Right atrium auricular region (tissue), 2 donors: ENCODE data around the gene MB. TPM values are rescaled to one million over a fixed set of nuclear protein-coding genes. Genes with fewer than 3 reads are reported as not detected.

Experiments
- DNase-seq: peaks from one replicate; pipeline ENCODE4 v3.0.0-alpha.2; 2019; ENCODE audit warnings: low spot score
- H3K27ac ChIP-seq, 2 donors: fragments of 200-600 bp; sonication (generic); 1 replicate in 1 of 2; 2 replicates in 1 of 2; pipeline ENCODE4 v1.5.1; 2016 to 2019
- H3K27me3 ChIP-seq, 2 donors: fragments of 200-600 bp; sonication (generic); one replicate each; pipeline versions ENCODE4 v1.5.1 to v1.6.0; 2017 to 2019
- H3K36me3 ChIP-seq: fragments of 200-600 bp; sonication (generic); one replicate; pipeline ENCODE4 v1.5.1; 2016
- H3K4me1 ChIP-seq, 2 donors: fragments of 200-600 bp; sonication (generic); one replicate each; pipeline versions ENCODE4 v1.5.1 to v1.6.0; 2017 to 2019
- H3K4me3 ChIP-seq, 2 donors: fragments of 200-600 bp; sonication (generic); 1 replicate in 1 of 2; 2 replicates in 1 of 2; pipeline ENCODE4 v1.5.1; 2017 to 2019; ENCODE audit warnings: mild to moderate bottlenecking in 1 of 2, moderate library complexity in 1 of 2
- H3K9me3 ChIP-seq, 2 donors: fragments of 200-600 bp; sonication (generic); one replicate each; pipeline ENCODE4 v1.5.1; 2019
- total RNA-seq, 2 donors: library from RNA; depleted of rRNA; stranded (reverse); fragments of >200 nt; gene quantifications; one replicate each; pipeline ENCODE4 v1.1.0, GENCODE V29; 2016
- TF ChIP-seq, protein P1 (sequence below), 2 donors: fragments of 200-600 bp; sonication (generic); IDR thresholded peaks; one replicate each; pipeline ENCODE4 v1.5.1; 2019; ENCODE audit warnings: antibody characterized with exemption in 2 of 2

MB gene
- total RNA-seq, 2 donors from 2014 or later: 6,650 to 9,762 TPM

DNA sequence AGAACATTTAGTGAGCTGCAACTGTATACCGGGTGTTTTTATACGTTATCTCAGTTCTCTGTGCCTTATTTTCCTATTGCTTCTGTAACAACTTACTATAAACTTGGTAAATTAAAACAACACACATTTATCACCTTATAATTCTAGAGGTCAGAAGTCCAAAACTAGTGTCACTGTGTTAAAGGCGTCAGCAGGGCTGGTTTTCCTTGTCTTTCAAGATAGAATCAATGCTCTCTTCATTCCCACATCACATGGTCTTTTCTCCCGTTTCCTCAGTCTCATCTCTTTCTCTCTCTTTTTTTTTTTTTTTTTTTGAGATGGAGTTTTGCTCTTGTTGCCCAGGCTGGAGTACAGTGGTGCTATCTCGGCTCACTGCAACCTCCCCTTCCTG lies 36.1 kb downstream of the MB start:
- peaks cover 0 to 9% of the 10 kb centered on the region in 2 donors for H3K4me1 ChIP-seq
- H3K27ac ChIP-seq: no peak overlapping the region
- TF ChIP-seq, protein P1, sequence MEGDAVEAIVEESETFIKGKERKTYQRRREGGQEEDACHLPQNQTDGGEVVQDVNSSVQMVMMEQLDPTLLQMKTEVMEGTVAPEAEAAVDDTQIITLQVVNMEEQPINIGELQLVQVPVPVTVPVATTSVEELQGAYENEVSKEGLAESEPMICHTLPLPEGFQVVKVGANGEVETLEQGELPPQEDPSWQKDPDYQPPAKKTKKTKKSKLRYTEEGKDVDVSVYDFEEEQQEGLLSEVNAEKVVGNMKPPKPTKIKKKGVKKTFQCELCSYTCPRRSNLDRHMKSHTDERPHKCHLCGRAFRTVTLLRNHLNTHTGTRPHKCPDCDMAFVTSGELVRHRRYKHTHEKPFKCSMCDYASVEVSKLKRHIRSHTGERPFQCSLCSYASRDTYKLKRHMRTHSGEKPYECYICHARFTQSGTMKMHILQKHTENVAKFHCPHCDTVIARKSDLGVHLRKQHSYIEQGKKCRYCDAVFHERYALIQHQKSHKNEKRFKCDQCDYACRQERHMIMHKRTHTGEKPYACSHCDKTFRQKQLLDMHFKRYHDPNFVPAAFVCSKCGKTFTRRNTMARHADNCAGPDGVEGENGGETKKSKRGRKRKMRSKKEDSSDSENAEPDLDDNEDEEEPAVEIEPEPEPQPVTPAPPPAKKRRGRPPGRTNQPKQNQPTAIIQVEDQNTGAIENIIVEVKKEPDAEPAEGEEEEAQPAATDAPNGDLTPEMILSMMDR (IDR thresholded peaks at IDR 0.05): no peak
- no peak for DNase-seq
- H3K4me3 ChIP-seq: no peak overlapping the region
- H3K27me3 ChIP-seq: no peaks in the 10 kb centered on the region
- H3K36me3 ChIP-seq: no peaks in the 10 kb centered on the region
- H3K9me3 ChIP-seq: no peaks in the 10 kb centered on the region

GRCh38 chr22:35580351-35581022 lies 36.6 kb downstream of the MB start:
- Histone ChIP-seq H3K4me3 (no peak overlapping the region), H3K27ac (no peak overlapping the region), H3K9me3 (no peaks in the 10 kb centered on the region), H3K27me3 (no peaks in the 10 kb centered on the region), H3K36me3 (no peaks in the 10 kb centered on the region), H3K4me1 (peaks cover 0 to 9% of the 10 kb centered on the region in 2 donors)
- DNase-seq: no peak
- TF ChIP-seq, protein P1 (IDR thresholded peaks at IDR 0.05): no peak

DNA sequence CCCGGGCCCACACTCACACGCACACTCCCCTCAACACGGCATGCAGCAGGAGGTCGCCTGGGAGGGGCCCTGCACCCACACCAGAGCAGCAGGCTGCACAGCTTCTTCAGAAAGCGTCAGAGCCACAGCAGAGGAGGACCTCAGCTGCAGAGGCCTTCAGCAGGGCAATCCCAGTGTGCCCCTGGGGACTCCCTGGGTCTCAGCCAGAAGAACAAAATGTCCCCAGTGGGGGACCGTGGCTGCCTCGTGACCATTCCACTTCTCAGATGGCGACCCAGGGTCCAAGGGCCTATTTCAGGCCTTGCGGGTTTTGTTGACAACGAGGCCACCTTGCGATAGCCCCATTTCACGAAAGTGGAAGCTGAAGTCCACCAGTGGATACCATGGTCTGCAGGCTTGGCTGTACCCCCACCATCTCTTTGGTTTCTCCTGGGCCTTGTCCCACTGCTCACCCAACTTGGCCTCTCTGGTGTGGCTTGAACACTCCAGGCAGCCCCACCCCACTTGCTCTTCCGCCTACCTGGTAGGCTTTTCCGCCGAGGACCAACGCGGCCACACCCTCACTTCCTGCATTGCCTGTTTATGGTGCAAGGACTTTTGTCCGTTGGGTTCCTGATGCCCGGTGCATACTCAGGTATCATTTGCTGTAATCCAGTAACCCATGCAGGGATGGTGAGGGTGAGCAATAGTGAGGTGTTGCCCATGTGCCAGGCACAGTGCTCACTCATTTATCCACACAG lies 38.1 kb downstream of the MB start:
- no peak overlapping the region for H3K27ac ChIP-seq
- DNase-seq: no peak
- H3K4me1 ChIP-seq: peaks cover 0 to 9% of the 10 kb centered on the region in 2 donors
- H3K4me3 ChIP-seq: no peak overlapping the region
- H3K27me3 ChIP-seq: no peaks in the 10 kb centered on the region
- H3K9me3 ChIP-seq: no peaks in the 10 kb centered on the region
- no peaks in the 10 kb centered on the region for H3K36me3 ChIP-seq
- TF ChIP-seq, protein P1 (IDR thresholded peaks at IDR 0.05): no peak

DNA sequence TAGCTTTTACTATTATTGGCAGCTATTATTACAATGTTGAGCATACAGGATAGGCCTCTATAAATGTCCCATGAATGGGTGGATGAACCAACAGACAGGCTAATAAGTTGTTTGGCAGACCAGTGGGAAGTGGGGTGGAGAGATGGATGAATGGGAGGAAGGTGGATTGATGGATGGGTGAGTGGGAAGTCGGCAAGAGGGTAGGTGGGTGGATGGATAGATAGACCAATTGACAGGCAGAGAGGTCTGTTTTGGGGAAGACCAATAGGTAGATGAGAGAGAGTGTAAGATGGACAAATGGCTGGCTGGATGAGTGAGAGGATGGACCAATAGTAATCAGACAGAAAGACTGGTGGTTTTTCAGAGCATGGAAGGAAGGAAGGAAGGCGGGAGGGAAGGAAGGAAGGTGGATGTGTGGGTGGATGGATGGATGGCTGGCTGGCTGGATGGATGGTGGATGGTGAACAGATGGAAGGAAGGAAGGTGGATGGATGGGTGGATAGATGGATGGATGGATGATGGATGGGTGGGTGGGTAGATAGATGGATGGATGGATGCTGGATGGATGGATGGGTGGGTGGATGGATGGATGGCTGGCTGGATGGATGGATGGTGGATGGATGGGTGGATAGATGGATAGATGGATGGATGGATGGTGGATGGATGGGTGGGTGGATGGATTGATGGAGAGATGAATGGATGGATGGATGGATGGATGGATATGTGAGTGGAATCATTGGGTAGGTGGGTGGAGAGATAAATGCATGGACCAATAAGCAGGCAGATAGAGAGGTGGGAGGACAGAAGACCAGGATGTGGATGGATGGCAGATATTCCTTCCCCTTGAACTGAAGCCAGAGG lies 39.1 kb downstream of the MB start:
- Histone ChIP-seq H3K9me3 (no peaks in the 10 kb centered on the region), H3K27me3 (no peaks in the 10 kb centered on the region), H3K36me3 (no peaks in the 10 kb centered on the region), H3K27ac (no peak overlapping the region), H3K4me3 (no peak overlapping the region), H3K4me1 (peaks cover 0 to 4% of the 10 kb centered on the region in 2 donors)
- TF ChIP-seq, protein P1 (IDR thresholded peaks at IDR 0.05): no peak
- DNase-seq: no peak

- Histone ChIP-seq H3K4me3 (no peak overlapping the region), H3K4me1 (no peaks in the 10 kb centered on the region), H3K9me3 (no peaks in the 10 kb centered on the region), H3K36me3 (no peaks in the 10 kb centered on the region), H3K27ac (no peak overlapping the region), H3K27me3 (no peaks in the 10 kb centered on the region)
- TF ChIP-seq, protein P1 (IDR thresholded peaks at IDR 0.05): no peak
- DNase-seq: no peak
Measured at GRCh38 chr22:35576671-35577070, 40.5 kb downstream of the MB start.
